Psoas muscle (tissue), 8 donors: ENCODE data around the gene KCNJ2. TPM values are rescaled to one million over a fixed set of nuclear protein-coding genes. Genes with fewer than 3 reads are reported as not detected.

Source experiments
- ATAC-seq, 4 donors: fragments of 200-7000 bp; cut with Tn5 transposase; one replicate each; pipeline ENCODE4 v1.9.1; 2020; ENCODE audit warnings: moderate library complexity in 3 of 4, mild to moderate bottlenecking in 2 of 4
- DNase-seq, 2 donors: peaks; one replicate each; pipeline ENCODE4 v3.0.0-alpha.2; 2020
- H3K27ac ChIP-seq: fragments of 200-600 bp; one replicate; pipeline ENCODE4 v1.8.0; 2022
- H3K27me3 ChIP-seq, 3 donors: fragments of 200-600 bp in 1 of 3; one replicate each; pipeline versions ENCODE4 v1.6.1 to v1.8.0; 2013 to 2022; ENCODE audit warnings: low read length in 2 of 3, mild to moderate bottlenecking in 2 of 3, moderate library complexity in 1 of 3; ENCODE audit not compliant: insufficient read depth in 3 of 3
- H3K36me3 ChIP-seq, 2 donors: fragments of 200-600 bp in 1 of 2; one replicate each; pipeline versions ENCODE4 v1.6.1 to v1.8.0; 2013 to 2022; ENCODE audit warnings: low read depth in 1 of 2, mild to moderate bottlenecking in 1 of 2, moderate library complexity in 1 of 2; ENCODE audit not compliant: insufficient read depth in 1 of 2
- H3K4me1 ChIP-seq: fragments of 200-600 bp; one replicate; pipeline ENCODE4 v1.8.0; 2022
- H3K4me3 ChIP-seq: fragments of 200-600 bp; one replicate; pipeline ENCODE4 v1.8.0; 2022; ENCODE audit warnings: mild to moderate bottlenecking
- H3K9me3 ChIP-seq: fragments of 200-600 bp; one replicate; pipeline ENCODE4 v1.8.0; 2022
- WGBS, 3 donors: extraction: QIAGEN DNeasy Blood & Tissue Kit; methylation state at CpG; one replicate each; pipeline versions ENCODE4 v1.1.6 to v1.1.7; 2013; 5-methylcytosine and 5-hydroxymethylcytosine counted together
- intact Hi-C, 2 donors: fragments of 100-400 bp; cut with DNase I; formaldehyde crosslinking; loops; one replicate each; pipeline versions ENCODE4 v1.11.0 to v1.14.2; 2022
- polyA plus RNA-seq, 3 donors: library from polyadenylated mRNA; stranded (reverse); fragments of 200-250 nt; gene quantifications; one replicate each; pipeline ENCODE4 v1.2.3, GENCODE V29; 2013
- total RNA-seq, 4 donors: library from RNA; stranded (reverse); fragmentation: NEBNext Ultra II Directional in 2 of 4; extraction: Animal tissue kit (Norgen Biotek cat#: 25700) in 2 of 4; gene quantifications; one replicate each; pipeline versions ENCODE4 v1.2.1 to v1.2.4, GENCODE V29; 2021 to 2023
- TF ChIP-seq, protein P1 (sequence below): fragments of 200-600 bp; IDR thresholded peaks from one replicate; pipeline ENCODE4 v1.8.0; 2022; ENCODE audit warnings: antibody characterized with exemption
- donor health status: healthy with polysubstance abuse.
- donor health status: DM: no; HTN: no; CAD: no; lungs with moderate emphysema.
- donor health status: Bipolar disorder and iron deficiency.
- donor health status: healthy.
- donor health status: DM: yes; HTN: yes; CAD: no.
- donor health status: DM: no; HTN: no; CAD: no.
- donor health status: DM: no; HTN: no; CAD: no.
- donor health status: DM: yes; HTN: yes; CAD: no.

The KCNJ2 gene
- total and polyA plus RNA-seq, 7 donors = 0.33 to 17.7 (median 7.9) TPM

DNA sequence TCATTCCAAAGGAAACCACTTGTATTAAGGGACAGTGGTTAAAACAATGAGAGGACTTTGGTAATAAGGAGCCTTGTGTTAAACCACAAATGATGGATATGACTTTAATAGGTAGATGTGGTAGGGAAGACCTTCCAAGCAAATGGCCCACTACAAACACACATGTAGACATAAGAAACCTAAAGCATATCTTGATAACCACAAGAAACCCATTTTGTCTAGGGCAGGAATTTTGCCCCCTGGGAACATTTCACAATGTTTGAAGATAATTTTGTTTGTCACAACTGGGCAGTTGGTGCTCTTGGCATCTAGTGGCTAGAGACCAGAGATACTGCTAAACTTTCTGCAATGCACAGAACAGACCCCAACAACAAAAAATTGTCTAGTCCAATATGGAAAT, 25.8 kb downstream of the KCNJ2 start:
- Histone ChIP-seq H3K36me3 (no peaks in the 10 kb centered on the region), H3K9me3 (no peaks in the 10 kb centered on the region), H3K27ac (no peak overlapping the region), H3K4me1 (peaks cover 25% of the 10 kb centered on the region), H3K27me3 (no peaks in the 10 kb centered on the region), H3K4me3 (no peak overlapping the region)
- ATAC-seq (no peak), DNase-seq (no peak)
- TF ChIP-seq, protein P1, sequence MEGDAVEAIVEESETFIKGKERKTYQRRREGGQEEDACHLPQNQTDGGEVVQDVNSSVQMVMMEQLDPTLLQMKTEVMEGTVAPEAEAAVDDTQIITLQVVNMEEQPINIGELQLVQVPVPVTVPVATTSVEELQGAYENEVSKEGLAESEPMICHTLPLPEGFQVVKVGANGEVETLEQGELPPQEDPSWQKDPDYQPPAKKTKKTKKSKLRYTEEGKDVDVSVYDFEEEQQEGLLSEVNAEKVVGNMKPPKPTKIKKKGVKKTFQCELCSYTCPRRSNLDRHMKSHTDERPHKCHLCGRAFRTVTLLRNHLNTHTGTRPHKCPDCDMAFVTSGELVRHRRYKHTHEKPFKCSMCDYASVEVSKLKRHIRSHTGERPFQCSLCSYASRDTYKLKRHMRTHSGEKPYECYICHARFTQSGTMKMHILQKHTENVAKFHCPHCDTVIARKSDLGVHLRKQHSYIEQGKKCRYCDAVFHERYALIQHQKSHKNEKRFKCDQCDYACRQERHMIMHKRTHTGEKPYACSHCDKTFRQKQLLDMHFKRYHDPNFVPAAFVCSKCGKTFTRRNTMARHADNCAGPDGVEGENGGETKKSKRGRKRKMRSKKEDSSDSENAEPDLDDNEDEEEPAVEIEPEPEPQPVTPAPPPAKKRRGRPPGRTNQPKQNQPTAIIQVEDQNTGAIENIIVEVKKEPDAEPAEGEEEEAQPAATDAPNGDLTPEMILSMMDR = no peak
- intact Hi-C loops = no loop called here

DNA sequence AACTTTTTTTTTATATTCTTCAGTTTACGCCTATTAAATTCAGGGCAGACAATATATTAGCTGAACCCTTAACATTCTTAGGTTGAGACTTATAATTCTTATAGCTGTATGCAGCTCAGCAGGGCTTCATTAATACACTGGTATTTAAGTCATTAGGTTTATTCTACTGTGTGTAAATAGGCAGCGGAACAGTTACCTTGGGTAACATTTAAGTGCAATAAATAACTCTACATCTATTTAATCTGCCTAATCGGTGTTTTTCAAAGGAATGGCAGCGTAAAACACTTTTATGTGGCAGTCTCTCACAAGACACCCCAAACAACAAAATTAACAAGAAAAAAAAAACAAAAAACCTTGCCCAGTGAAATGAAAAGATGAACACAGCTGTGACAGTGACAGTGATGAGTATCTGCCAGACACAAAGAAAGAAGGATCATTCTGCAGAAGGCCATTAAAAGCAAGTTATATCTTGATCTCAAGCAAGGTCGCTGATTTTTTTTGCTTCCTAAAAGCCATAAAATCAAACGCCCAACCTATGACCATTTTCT, 32.6 kb downstream of the KCNJ2 start:
- WGBS, 3 donors = 68 to 79% (median 69%) methylated on average over 6 of the region's 6 CpGs
- no peak overlapping the region for H3K4me3 ChIP-seq
- no peaks in the 10 kb centered on the region for H3K36me3 ChIP-seq
- peaks cover 6% of the 10 kb centered on the region for H3K4me1 ChIP-seq
- DNase-seq (no peak), ATAC-seq (no peak)
- intact Hi-C loops = no loop called here
- no peak overlapping the region for H3K27ac ChIP-seq
- no peaks in the 10 kb centered on the region for H3K9me3 ChIP-seq
- TF ChIP-seq, protein P1 = no peak
- H3K27me3 ChIP-seq = no peaks in the 10 kb centered on the region

DNA sequence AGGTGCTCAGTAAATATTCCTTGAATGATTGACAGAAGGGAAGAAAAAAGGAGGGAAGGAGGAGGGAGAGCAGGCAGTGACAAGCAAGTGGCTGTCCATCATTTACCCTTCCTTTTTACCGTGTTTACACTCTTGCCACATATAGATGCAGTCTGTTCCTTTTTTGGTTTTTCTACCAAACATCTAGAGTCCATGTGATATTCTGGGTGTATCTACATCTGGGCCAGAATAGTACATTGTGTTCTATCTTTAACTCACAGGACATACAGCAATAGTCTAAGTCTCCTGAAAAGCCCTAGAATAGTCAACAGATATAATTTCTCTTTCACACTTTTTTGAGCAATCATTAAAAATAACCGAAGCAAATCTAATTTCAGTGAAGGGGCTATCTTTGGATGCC, 33.5 kb downstream of the KCNJ2 start:
- Histone ChIP-seq H3K4me1 (peaks cover 11% of the 10 kb centered on the region), H3K9me3 (no peaks in the 10 kb centered on the region), H3K36me3 (no peaks in the 10 kb centered on the region), H3K4me3 (no peak overlapping the region), H3K27ac (no peak overlapping the region), H3K27me3 (no peaks in the 10 kb centered on the region)
- intact Hi-C loops = no loop called here
- DNase-seq (no peak), ATAC-seq (no peak)
- TF ChIP-seq, protein P1 = no peak
- WGBS, 3 donors = 66 to 72% (median 68%) methylated on average over 2 of the region's 2 CpGs

DNA sequence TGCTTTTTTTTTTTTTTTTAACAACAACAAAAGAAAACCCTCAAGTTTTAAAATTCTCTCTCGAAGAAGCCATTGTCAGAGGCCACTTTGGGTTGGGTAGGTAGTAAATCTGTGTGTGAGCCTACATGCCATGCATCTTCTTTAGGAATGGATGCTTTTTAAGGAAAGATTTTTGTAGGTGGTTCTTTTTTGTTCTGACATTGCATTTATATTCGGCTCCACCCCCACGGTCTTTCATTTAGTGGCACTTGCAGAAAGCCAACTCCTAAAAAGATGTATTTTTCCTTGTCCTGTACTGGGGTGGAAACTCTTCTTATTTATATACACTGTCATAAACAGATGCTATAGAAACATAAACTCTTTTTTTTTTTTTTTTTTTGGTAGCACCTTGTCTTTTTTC, 35.1 kb downstream of the KCNJ2 start:
- Histone ChIP-seq H3K27ac (no peak overlapping the region), H3K27me3 (no peaks in the 10 kb centered on the region), H3K4me1 (peaks cover 11% of the 10 kb centered on the region), H3K4me3 (no peak overlapping the region), H3K36me3 (no peaks in the 10 kb centered on the region), H3K9me3 (no peaks in the 10 kb centered on the region)
- DNase-seq = no peak
- intact Hi-C loops = no loop called here
- TF ChIP-seq, protein P1 = no peak
- WGBS, 3 donors = 97 to 98% (median 97%) methylated on average over 3 of the region's 3 CpGs
- no peak for ATAC-seq

DNA sequence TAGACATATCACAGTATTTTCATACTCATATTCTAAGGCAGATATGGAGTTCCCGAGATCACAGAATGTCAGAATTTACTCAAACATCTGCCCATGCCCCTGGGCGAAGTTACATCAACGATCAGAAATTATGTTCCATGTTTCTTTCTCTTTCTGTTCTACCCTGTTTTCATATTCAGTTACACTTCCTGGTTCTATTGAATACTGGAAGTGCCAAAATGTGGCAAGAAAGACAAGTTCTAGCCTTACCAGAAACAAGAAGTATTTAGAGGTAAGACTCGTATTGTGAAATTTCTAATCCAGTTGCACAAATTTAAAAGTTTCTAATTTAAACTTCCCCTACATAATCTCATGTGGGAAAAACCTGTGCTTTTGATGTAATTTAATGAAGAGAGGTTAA, 36.1 kb downstream of the KCNJ2 start:
- no peak overlapping the region for H3K27ac ChIP-seq
- intact Hi-C loops = no loop called here
- 87 to 96% (median 92%) methylated on average over 4 of the region's 4 CpGs for WGBS, 3 donors
- peaks cover 11% of the 10 kb centered on the region for H3K4me1 ChIP-seq
- no peaks in the 10 kb centered on the region for H3K27me3 ChIP-seq
- TF ChIP-seq, protein P1 = no peak
- ATAC-seq = no peak
- no peaks in the 10 kb centered on the region for H3K9me3 ChIP-seq
- DNase-seq = no peak
- H3K36me3 ChIP-seq = no peaks in the 10 kb centered on the region
- no peak overlapping the region for H3K4me3 ChIP-seq
